ENCODE data around the gene CNTN6. TPM values are rescaled to one million over a fixed set of nuclear protein-coding genes. Genes with fewer than 3 reads are reported as not detected.

CNTN6 gene
- polyA plus RNA-seq, 1 of the 3 experiments (the other 2 are of a cell fraction) = 0.02 TPM

DNA sequence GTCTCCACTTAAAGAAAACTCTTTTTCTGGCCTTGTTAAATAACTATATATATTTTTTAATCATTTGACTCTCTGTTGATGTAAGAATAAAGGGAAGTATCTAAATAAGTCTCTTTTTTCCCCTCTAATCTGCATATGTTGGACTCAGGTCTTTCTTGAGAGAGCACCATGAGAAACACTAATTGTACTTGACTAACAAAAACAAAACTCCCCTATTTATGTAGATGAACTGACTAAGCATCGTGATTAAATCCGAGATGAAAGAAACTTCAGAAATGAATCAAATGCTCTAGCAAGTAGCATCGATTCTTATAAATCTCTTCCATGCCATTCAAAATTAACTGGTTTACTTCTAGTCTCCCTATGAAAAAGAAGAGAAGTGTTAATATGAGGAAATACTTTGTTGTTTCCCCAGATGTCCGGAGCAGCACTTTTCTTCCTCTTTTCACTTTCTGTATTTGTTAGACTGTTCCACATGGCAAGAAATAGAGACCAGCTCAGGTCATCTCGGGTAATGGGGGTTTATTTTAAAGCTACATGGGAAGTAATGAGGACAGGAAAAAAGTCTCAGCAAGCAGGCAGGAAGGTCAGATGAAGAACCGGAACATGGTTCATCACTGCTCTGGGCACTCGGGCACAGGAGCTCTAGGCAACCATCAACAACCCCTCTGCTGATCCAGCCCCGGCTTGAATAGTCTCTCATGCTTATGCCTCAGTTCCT is 288.3 kb downstream of the CNTN6 start:
- Histone ChIP-seq H3K9me2 (no peaks in the 10 kb centered on the region), H3K27me3 (ENCODE audit: insufficient read depth) (no peaks in the 10 kb centered on the region), H3K9me3 (no peaks in the 10 kb centered on the region), H3K79me2 (ENCODE audit: insufficient read depth) (no peaks in the 10 kb centered on the region), H3K4me3 (ENCODE audit: low read depth in 2 of 2, low read length in 1 of 2) (no peak overlapping the region), H3K4me2 (no peak overlapping the region), H4K20me1 (ENCODE audit: insufficient read depth) (no peaks in the 10 kb centered on the region), H3K9ac (no peak overlapping the region), H3K36me3 (replicated peaks in 1 of 2; ENCODE audit: control insufficient read depth in 1 of 2, insufficient read depth in 2 of 2, low read length in 1 of 2) (no peaks in the 10 kb centered on the region), H3K27ac (ENCODE audit: low read depth in 2 of 2, low read length in 1 of 2) (no peak overlapping the region), H3K4me1 (ENCODE audit: control insufficient read depth in 1 of 2, insufficient read depth in 2 of 2, low read depth in 1 of 2, low read length in 1 of 2) (no peaks in the 10 kb centered on the region), H3F3A (replicated peaks; ENCODE audit: insufficient read depth) (no peaks in the 10 kb centered on the region), H2AFZ (ENCODE audit: low read depth) (no peak overlapping the region)
- DNase-seq = no peak
- ChIA-PET POLR2A (no interaction called here), CTCF (no interaction called here)
- TF ChIP-seq, protein P1, sequence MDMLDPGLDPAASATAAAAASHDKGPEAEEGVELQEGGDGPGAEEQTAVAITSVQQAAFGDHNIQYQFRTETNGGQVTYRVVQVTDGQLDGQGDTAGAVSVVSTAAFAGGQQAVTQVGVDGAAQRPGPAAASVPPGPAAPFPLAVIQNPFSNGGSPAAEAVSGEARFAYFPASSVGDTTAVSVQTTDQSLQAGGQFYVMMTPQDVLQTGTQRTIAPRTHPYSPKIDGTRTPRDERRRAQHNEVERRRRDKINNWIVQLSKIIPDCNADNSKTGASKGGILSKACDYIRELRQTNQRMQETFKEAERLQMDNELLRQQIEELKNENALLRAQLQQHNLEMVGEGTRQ (IDR thresholded peaks at IDR 0.05; ENCODE audit: borderline replicate concordance, low read depth, low read length) = no peak
- TF ChIP-seq, protein P2, sequence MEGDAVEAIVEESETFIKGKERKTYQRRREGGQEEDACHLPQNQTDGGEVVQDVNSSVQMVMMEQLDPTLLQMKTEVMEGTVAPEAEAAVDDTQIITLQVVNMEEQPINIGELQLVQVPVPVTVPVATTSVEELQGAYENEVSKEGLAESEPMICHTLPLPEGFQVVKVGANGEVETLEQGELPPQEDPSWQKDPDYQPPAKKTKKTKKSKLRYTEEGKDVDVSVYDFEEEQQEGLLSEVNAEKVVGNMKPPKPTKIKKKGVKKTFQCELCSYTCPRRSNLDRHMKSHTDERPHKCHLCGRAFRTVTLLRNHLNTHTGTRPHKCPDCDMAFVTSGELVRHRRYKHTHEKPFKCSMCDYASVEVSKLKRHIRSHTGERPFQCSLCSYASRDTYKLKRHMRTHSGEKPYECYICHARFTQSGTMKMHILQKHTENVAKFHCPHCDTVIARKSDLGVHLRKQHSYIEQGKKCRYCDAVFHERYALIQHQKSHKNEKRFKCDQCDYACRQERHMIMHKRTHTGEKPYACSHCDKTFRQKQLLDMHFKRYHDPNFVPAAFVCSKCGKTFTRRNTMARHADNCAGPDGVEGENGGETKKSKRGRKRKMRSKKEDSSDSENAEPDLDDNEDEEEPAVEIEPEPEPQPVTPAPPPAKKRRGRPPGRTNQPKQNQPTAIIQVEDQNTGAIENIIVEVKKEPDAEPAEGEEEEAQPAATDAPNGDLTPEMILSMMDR (IDR thresholded peaks at IDR 0.05) = no peak
- TF ChIP-seq FOXJ3 (CRISPR knock-in tag; IDR thresholded peaks at IDR 0.05) (no peak), RFX5 (IDR thresholded peaks at IDR 0.05; ENCODE audit: low read length) (no peak), NRF1 (IDR thresholded peaks at IDR 0.05; ENCODE audit: low read depth, low read length) (no peak), RAD21 (IDR thresholded peaks at IDR 0.05; ENCODE audit: low read length) (no peak), NFIC (IDR thresholded peaks at IDR 0.05; ENCODE audit: borderline replicate concordance) (no peak), JUND (IDR thresholded peaks at IDR 0.05) (no peak), FOSL2 (IDR thresholded peaks at IDR 0.05; ENCODE audit: borderline replicate concordance, low read depth) (no peak)
- TF ChIP-seq, protein P3, sequence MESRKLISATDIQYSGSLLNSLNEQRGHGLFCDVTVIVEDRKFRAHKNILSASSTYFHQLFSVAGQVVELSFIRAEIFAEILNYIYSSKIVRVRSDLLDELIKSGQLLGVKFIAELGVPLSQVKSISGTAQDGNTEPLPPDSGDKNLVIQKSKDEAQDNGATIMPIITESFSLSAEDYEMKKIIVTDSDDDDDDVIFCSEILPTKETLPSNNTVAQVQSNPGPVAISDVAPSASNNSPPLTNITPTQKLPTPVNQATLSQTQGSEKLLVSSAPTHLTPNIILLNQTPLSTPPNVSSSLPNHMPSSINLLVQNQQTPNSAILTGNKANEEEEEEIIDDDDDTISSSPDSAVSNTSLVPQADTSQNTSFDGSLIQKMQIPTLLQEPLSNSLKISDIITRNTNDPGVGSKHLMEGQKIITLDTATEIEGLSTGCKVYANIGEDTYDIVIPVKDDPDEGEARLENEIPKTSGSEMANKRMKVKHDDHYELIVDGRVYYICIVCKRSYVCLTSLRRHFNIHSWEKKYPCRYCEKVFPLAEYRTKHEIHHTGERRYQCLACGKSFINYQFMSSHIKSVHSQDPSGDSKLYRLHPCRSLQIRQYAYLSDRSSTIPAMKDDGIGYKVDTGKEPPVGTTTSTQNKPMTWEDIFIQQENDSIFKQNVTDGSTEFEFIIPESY (IDR thresholded peaks at IDR 0.05; ENCODE audit: borderline replicate concordance, low read depth) = no peak
- 34% methylated on average over 8 of the region's 8 CpGs for WGBS (ENCODE audit: low lambda C conversion rate)

DNA sequence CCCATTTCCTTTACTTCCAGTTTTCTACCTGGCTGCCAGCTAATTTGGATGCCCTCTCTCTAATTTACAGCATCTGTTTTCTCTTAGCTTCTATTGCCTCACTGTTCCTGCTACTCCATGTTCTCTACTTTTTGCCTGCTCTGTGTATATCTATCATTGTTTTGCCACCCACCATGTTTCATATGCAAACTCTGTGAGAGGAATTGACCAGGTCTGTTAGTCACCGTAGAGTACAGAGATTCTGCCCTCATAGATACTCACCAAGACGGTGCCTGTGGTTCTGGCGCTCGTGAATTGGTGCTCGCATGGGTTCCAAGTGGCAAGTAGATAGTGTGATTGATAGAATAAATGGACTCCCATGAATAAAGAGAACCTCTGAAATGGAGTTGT is 288.8 kb downstream of the CNTN6 start:
- no peak for DNase-seq
- no peak overlapping the region for H3K4me3 ChIP-seq (ENCODE audit: low read depth in 2 of 2, low read length in 1 of 2)
- H3F3A ChIP-seq (replicated peaks; ENCODE audit: insufficient read depth) = no peaks in the 10 kb centered on the region
- POLR2A ChIA-PET = no interaction called here
- H3K27me3 ChIP-seq (ENCODE audit: insufficient read depth) = no peaks in the 10 kb centered on the region
- CTCF ChIA-PET = no interaction called here
- no peak overlapping the region for H3K27ac ChIP-seq (ENCODE audit: low read depth in 2 of 2, low read length in 1 of 2)
- WGBS (ENCODE audit: low lambda C conversion rate) = 21% methylated on average over 5 of the region's 5 CpGs
- H3K9ac ChIP-seq = no peak overlapping the region
- H3K79me2 ChIP-seq (ENCODE audit: insufficient read depth) = no peaks in the 10 kb centered on the region
- no peaks in the 10 kb centered on the region for H3K36me3 ChIP-seq (replicated peaks in 1 of 2; ENCODE audit: control insufficient read depth in 1 of 2, insufficient read depth in 2 of 2, low read length in 1 of 2)
- TF ChIP-seq, protein P3 (IDR thresholded peaks at IDR 0.05; ENCODE audit: borderline replicate concordance, low read depth) = no peak
- TF ChIP-seq TCF12 (IDR thresholded peaks at IDR 0.05) = no peak
- no peak for TF ChIP-seq MEF2A (IDR thresholded peaks at IDR 0.05; ENCODE audit: borderline replicate concordance, low read depth)
- TF ChIP-seq SIN3A (IDR thresholded peaks at IDR 0.05; ENCODE audit: borderline replicate concordance, low read depth, low read length) = no peak
- TF ChIP-seq, protein P1 (IDR thresholded peaks at IDR 0.05; ENCODE audit: borderline replicate concordance, low read depth, low read length) = no peak
- no peak for TF ChIP-seq RAD21 (IDR thresholded peaks at IDR 0.05; ENCODE audit: low read length)
- TF ChIP-seq, protein P2 (IDR thresholded peaks at IDR 0.05) = no peak
- no peak for TF ChIP-seq CHD2 (IDR thresholded peaks at IDR 0.05; ENCODE audit: low read length, partially characterized antibody)
- no peak for TF ChIP-seq RXRA (IDR thresholded peaks at IDR 0.05; ENCODE audit: borderline replicate concordance, low read depth)
- no peak for TF ChIP-seq NRF1 (IDR thresholded peaks at IDR 0.05; ENCODE audit: low read depth, low read length)
- TF ChIP-seq RCOR1 (IDR thresholded peaks at IDR 0.05; ENCODE audit: low read length) = no peak
- H3K4me1 ChIP-seq (ENCODE audit: control insufficient read depth in 1 of 2, insufficient read depth in 2 of 2, low read depth in 1 of 2, low read length in 1 of 2) = no peaks in the 10 kb centered on the region
- H4K20me1 ChIP-seq (ENCODE audit: insufficient read depth) = no peaks in the 10 kb centered on the region
- H2AFZ ChIP-seq (ENCODE audit: low read depth) = no peak overlapping the region
- H3K4me2 ChIP-seq = no peak overlapping the region
- no peaks in the 10 kb centered on the region for H3K9me3 ChIP-seq
- no peaks in the 10 kb centered on the region for H3K9me2 ChIP-seq
